Natural killer cell treated with Interleukin-12 subunit alpha and Interleukin-12 subunit beta and Interleukin-15 and Interleukin-18, amount 100 ng/mL, for 72 hours (primary cell): ENCODE results near the gene MTPN. TPM values are rescaled to one million over a fixed set of nuclear protein-coding genes. Genes with fewer than 3 reads are reported as not detected.

Experiments used
- ATAC-seq, 2 donors: fragments of 150-1000 bp; cut with Tn5 transposase in 1 of 2; sonication (Bioruptor Pico), chemical (Tn5 transposase) in 1 of 2; 2 replicates each; pipeline ENCODE4 v1.10.0; 2021
- DNase-seq: peaks from one replicate; pipeline ENCODE4 v3.0.0; 2022; ENCODE audit warnings: low spot score
- H3K27ac Mint-ChIP-seq, 2 donors: 1 replicate in 1 of 2; 2 replicates in 1 of 2; pipeline ENCODE4 v1.8.0; 2022; ENCODE audit warnings: mixed read lengths in 2 of 2, mild to moderate bottlenecking in 1 of 2, moderate library complexity in 1 of 2
- H3K27me3 Mint-ChIP-seq, 2 donors: 1 replicate in 1 of 2; 2 replicates in 1 of 2; pipeline ENCODE4 v1.8.0; 2022; ENCODE audit warnings: mixed read lengths in 2 of 2
- H3K36me3 Mint-ChIP-seq: one replicate; pipeline ENCODE4 v1.8.0; 2022; ENCODE audit warnings: mixed read lengths
- H3K4me1 Mint-ChIP-seq, 2 donors: 1 replicate in 1 of 2; 2 replicates in 1 of 2; pipeline ENCODE4 v1.8.0; 2022; ENCODE audit warnings: low read depth in 2 of 2, mixed read lengths in 2 of 2, mild to moderate bottlenecking in 1 of 2
- H3K4me3 Mint-ChIP-seq: one replicate; pipeline ENCODE4 v1.8.0; 2022; ENCODE audit warnings: mixed read lengths
- H3K9me3 Mint-ChIP-seq: 2 replicates; pipeline ENCODE4 v1.8.0; 2022; ENCODE audit warnings: mixed read lengths
- total RNA-seq, 2 donors: library from RNA; stranded (reverse); gene quantifications; one replicate each; pipeline ENCODE4 v1.2.3, GENCODE V29; 2022

The MTPN gene
- total RNA-seq, 2 donors from 2014 or later = 148 to 190 TPM

DNA sequence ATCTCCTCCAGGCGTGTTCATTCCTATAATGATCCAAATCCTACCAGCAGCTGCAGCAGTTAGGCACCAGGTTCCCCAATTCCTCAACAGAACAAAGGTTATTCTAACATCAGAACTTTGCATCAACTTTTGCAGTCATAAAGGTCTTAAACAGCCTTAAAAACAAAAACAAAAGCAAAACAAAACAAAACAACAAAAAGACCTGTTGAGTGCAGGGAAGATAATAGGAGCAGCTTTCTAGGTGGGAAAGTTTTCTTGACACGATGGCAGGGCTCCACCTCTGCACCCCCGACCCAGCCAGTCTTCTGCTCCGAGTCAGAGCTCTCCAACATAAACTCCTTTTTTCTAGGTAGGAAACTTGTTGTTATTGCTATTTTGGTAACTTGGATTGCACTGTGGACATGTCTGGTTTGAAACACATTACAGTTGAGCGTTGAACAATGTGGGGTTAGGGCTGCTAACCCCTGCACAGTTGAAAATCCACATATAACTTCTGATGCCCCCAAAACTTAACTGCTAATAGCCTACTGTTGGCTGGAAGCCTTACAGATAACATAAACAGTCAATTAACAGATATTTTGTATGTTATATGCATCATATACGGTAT is 77.6 kb downstream of the MTPN start:
- Mint-ChIP-seq H3K4me3 (no peak overlapping the region), H3K4me1 (peaks cover 24 to 38% of the 10 kb centered on the region in 2 donors), H3K27ac (no peak overlapping the region), H3K27me3 (peaks cover 0 to 9% of the 10 kb centered on the region in 2 donors), H3K36me3 (no peaks in the 10 kb centered on the region), H3K9me3 (peaks cover 3% of the 10 kb centered on the region)
- ATAC-seq = no peak
- DNase-seq = no peak

GRCh38 chr7:135898226-135898625 is 78.9 kb downstream of the MTPN start:
- DNase-seq = no peak

DNA sequence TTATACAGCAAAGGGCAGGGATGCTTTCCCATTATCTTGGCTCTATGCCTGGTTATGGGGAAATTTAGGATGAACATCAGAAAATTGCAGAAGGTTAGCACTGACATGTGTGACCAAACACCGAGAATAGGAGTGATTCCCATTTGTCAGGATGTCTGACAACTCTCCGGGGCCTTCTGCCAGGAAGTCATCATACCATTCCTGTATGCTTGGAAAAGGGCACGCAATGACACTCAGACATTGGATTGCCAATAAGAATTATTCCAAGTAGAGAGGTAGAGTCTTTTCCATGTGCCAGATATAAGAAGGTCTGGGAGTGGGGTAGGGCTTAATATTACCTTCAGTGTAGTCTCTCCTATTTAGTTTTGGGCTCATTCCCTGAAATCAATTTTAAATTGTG is 82.3 kb downstream of the MTPN start:
- no peak overlapping the region for H3K27ac Mint-ChIP-seq
- DNase-seq (no peak), ATAC-seq (no peak)
- H3K4me1 Mint-ChIP-seq = peaks cover 6 to 13% of the 10 kb centered on the region in 2 donors
- peaks cover 0 to 10% of the 10 kb centered on the region in 2 donors for H3K27me3 Mint-ChIP-seq
- no peaks in the 10 kb centered on the region for H3K9me3 Mint-ChIP-seq
- H3K4me3 Mint-ChIP-seq = no peak overlapping the region
- no peaks in the 10 kb centered on the region for H3K36me3 Mint-ChIP-seq

More at GRCh38 chr7:135898226-135898625, 78.9 kb downstream of the MTPN start:
- no peak for ATAC-seq
- H3K9me3 Mint-ChIP-seq = no peaks in the 10 kb centered on the region
- no peaks in the 10 kb centered on the region for H3K36me3 Mint-ChIP-seq
- H3K4me3 Mint-ChIP-seq = no peak overlapping the region
- H3K27me3 Mint-ChIP-seq = peaks cover 0 to 10% of the 10 kb centered on the region in 2 donors
- peaks cover 18 to 31% of the 10 kb centered on the region in 2 donors for H3K4me1 Mint-ChIP-seq
- no peak overlapping the region for H3K27ac Mint-ChIP-seq

DNA sequence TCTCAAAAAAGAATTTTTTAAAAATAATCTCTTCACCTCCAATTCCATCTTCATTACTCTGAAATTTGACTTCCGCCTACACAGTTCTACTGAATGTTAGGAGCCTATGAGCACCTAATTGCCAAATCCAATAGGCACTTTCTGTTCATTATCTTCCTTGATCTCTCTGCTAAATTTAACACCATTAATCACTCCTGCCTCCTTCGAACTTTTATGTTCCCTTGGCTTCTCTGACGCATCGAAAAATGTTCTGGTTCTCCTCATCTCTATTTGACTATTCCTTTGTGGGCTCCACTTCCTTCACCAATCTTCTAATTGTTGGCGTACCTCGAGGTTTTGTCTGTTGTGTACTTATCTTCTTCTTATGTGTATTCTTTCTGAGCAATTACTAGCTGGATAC is 87.3 kb downstream of the MTPN start:
- H3K27me3 Mint-ChIP-seq = peaks cover 0 to 17% of the 10 kb centered on the region in 2 donors
- H3K27ac Mint-ChIP-seq = no peak overlapping the region
- H3K9me3 Mint-ChIP-seq = no peaks in the 10 kb centered on the region
- no peak overlapping the region for H3K4me3 Mint-ChIP-seq
- H3K36me3 Mint-ChIP-seq = no peaks in the 10 kb centered on the region
- DNase-seq = no peak
- ATAC-seq = no peak
- H3K4me1 Mint-ChIP-seq = peaks cover 6 to 9% of the 10 kb centered on the region in 2 donors

- Mint-ChIP-seq H3K27me3 (peaks cover 0 to 17% of the 10 kb centered on the region in 2 donors), H3K36me3 (no peaks in the 10 kb centered on the region), H3K27ac (no peak overlapping the region), H3K4me3 (no peak overlapping the region), H3K4me1 (peaks cover 6 to 9% of the 10 kb centered on the region in 2 donors), H3K9me3 (no peaks in the 10 kb centered on the region)
- DNase-seq (no peak), ATAC-seq (no peak)
Measured at GRCh38 chr7:135888740-135889139, 88.4 kb downstream of the MTPN start.

DNA sequence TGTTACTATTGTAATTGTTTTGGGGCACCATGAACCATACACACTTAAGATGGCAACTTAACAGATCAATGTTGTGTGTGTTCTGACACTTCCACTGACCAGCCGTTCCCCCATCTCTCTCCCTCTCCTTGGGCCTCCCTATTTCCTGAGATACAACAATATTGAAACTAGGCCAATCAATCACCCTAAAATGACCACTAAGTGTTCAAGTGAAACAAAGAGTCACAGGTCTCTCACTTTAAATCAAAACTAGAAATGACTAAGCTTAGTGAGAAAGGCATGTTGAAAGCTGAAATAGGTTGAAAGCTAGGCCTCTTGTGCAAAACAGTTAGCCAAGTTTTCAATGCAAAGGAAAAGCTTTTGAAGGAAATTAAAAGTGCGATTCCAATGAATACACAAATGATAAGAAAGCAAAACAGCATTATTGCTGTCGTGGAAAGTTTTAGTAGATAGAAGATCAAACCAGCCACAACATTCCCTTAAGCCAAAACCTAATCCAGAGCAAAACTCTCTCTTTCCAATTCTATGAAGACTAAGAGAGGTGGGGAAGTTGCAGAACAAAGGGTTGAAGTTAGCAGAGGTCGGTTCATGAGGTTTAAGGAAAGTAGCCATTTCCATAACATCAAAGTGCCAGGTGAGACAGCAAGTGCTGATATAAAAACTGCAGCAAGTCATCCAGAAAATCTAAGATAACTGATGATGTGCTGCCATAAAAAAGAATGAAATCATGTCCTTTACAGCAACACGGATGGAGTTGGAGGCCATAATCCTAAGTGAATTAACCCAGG is 90.6 kb downstream of the MTPN start:
- ATAC-seq (peak in 1 of 2 donors; percentile 62), DNase-seq (no peak)
- H3K9me3 Mint-ChIP-seq = no peaks in the 10 kb centered on the region
- H3K36me3 Mint-ChIP-seq = no peaks in the 10 kb centered on the region
- H3K27me3 Mint-ChIP-seq = peaks cover 0 to 14% of the 10 kb centered on the region in 2 donors
- peak overlapping the region; percentile 1 to 4 for H3K27ac Mint-ChIP-seq
- H3K4me1 Mint-ChIP-seq = peaks cover 6 to 9% of the 10 kb centered on the region in 2 donors
- H3K4me3 Mint-ChIP-seq = peak overlapping the region; percentile 17

GRCh38 chr7:135884495-135885232 is 92.5 kb downstream of the MTPN start:
- ATAC-seq (no peak), DNase-seq (no peak)
- H3K27me3 Mint-ChIP-seq = peaks cover 0 to 14% of the 10 kb centered on the region in 2 donors
- no peaks in the 10 kb centered on the region for H3K9me3 Mint-ChIP-seq
- H3K4me3 Mint-ChIP-seq = no peak overlapping the region
- H3K36me3 Mint-ChIP-seq = no peaks in the 10 kb centered on the region
- H3K27ac Mint-ChIP-seq = no peak overlapping the region
- H3K4me1 Mint-ChIP-seq = peaks cover 6 to 9% of the 10 kb centered on the region in 2 donors

- Mint-ChIP-seq H3K4me3 (no peak overlapping the region), H3K36me3 (no peaks in the 10 kb centered on the region), H3K27me3 (peaks cover 9 to 18% of the 10 kb centered on the region in 2 donors), H3K4me1 (no peaks in the 10 kb centered on the region), H3K9me3 (peaks cover under 1% of the 10 kb centered on the region), H3K27ac (no peak overlapping the region)
- no peak for DNase-seq
- no peak for ATAC-seq
Measured at GRCh38 chr7:135879233-135879632, 97.9 kb downstream of the MTPN start.

GRCh38 chr7:135878284-135878683 is 98.9 kb downstream of the MTPN start:
- Mint-ChIP-seq H3K4me1 (no peaks in the 10 kb centered on the region), H3K36me3 (no peaks in the 10 kb centered on the region), H3K9me3 (peaks cover 4% of the 10 kb centered on the region), H3K27me3 (peaks cover 9 to 18% of the 10 kb centered on the region in 2 donors), H3K4me3 (no peak overlapping the region), H3K27ac (no peak overlapping the region)
- DNase-seq = no peak
- no peak for ATAC-seq

DNA sequence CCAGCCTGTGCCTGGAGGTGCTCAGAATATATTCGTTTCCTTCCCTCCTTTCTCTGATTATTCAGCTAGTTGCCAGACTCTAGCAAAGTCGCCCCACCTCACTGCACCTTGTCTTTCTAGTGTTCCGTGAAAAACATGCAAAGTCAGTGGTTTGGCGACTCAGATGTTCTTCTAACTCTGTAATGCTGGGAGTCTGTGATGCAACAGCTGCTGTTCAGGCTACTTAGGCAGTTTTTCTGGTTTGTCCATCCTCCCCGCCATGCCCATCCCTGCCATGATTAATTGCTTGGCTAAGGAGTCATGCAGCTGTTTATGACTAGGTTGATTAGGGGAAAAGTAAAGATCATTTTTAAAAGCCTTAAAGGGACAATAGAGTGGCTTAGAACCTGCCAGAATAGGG is 99.4 kb downstream of the MTPN start:
- Mint-ChIP-seq H3K4me1 (no peaks in the 10 kb centered on the region), H3K36me3 (no peaks in the 10 kb centered on the region), H3K27ac (no peak overlapping the region), H3K27me3 (peaks cover 9 to 18% of the 10 kb centered on the region in 2 donors), H3K9me3 (peaks cover 4% of the 10 kb centered on the region), H3K4me3 (no peak overlapping the region)
- no peak for DNase-seq
- ATAC-seq = no peak

Other genes with a start within 250 kb of the MTPN start
- gene SLC13A4, start 249.2 kb downstream of the MTPN start, total RNA-seq = not detected
- gene FAM180A, start 228.5 kb downstream of the MTPN start, total RNA-seq = not detected